MV-4-11 (cell line): ENCODE results near the gene FAAP100.

Experiments
- DNase-seq: peaks from one replicate; lab custom pipeline; 2025; lab: John Stamatoyannopoulos, UW

FAAP100 gene

DNA sequence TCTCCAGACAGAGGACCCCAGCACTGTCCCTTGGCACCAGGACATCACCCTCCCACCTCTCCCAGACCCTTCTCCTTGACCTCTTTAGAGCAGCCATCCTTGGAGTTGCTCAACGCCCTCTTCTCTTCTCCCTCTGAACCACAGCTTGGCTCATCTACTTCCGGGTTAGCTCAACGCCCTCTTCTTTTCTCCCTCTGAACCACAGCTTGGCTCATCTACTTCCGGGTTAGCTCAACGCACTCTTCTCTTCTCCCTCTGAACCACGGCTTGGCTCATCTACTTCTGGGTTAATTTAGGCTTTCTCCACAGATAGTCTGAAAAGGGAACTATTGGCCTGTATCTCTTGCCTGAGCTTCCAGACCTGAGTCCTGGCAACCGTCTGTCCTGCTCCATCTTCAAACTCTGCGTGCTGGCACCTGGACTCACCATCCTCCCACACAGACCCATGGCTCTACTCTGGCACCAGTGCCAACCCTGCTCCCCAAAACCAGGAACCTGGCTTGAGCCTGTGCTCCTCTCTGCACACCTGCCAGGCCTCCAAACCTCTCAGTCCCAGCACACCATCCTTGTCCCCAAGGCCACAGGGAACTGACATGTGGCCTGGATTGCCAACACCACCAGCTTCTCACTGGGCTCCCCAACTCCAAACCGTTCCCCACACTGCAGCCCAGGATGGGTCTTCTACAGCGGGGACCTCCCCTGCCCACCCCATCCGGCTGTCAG is 25.3 kb upstream of the FAAP100 start:
- peak; percentile 94 for DNase-seq

GRCh38 chr17:81576621-81577277 is 24.6 kb upstream of the FAAP100 start:
- DNase-seq: no peak

GRCh38 chr17:81575836-81576235 is 23.7 kb upstream of the FAAP100 start:
- DNase-seq: no peak

DNA sequence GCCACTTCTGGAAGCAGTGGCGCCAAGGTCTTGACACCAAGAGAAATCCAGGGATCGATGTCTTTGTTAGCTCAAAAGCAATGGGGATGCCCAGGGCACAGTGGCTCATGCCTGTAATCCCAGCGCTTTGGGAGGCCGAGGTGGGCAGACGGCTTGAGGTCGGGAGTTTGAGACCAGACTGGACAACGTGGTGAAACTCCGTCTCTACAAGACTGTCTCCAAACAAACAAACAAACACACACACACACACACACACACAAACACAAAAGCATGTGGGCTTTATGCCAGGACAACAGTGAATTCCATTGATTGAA is 22.4 kb upstream of the FAAP100 start:
- no peak for DNase-seq

DNA sequence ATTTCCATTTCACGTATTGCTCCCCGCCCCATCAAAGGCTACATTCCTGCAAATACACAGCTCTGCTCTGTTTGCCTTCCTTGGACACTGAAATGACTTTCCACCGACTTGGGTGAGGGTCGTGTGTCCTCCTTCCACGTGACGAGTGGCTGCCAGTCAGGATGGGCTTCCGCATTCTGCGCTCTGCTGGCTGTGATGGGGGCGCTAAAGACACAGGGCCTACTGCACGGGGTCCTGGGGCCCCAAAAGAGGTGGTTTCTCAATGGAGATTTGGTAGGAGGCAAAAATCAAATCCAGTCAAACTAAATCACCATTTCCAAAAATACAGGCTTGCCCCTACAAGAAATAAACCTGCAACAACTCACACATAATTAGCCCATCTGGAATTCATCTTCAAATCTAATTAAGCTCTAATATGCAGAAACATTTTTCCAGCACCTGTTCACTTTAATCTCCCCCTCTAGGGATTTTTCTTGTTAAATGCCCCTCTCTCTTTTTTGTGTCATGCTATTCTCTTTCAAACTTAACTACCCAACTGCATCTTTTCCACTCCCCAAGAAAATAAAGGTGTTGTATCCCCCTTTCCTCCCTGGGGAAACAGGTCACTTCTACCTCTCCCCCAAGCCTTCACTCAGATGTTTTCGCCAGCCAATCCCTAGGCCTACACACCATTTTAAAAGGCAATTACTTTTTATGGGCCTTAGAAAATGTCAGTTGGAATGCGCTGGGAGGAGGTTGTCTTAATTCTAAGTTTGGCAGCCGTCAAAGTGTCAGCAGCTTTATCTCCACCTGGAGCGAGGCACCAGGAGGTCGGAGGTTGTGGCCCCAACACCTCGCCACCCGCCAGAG is 21.9 kb upstream of the FAAP100 start:
- no peak for DNase-seq

DNA sequence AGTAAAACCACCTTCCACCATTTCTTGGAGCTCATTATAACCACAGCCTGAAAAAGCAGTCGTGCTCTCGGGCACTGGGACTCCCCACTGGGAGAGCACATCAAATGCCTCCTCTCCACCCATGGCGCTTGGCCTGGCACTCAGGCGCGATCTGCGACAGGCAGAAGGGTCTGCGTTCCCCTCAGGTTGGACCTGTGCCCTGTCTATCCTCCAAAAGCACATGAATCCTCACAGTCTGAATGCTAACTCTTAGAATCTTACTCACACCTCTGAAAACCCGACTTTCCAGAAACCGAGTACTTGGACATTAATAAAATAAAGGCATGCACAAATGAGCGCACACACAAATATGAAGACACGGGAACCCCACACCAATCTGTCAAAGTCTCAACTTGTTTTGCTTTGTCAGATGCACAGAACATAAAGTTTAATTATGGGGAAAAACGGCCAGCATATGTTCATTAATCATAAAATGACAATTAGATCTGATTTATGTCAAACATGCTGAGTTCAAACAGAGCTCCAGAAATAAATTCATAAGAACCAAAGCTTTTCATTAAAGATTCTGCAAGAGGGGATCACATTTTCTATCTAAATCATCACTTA is 20.5 kb upstream of the FAAP100 start:
- DNase-seq: no peak

DNA sequence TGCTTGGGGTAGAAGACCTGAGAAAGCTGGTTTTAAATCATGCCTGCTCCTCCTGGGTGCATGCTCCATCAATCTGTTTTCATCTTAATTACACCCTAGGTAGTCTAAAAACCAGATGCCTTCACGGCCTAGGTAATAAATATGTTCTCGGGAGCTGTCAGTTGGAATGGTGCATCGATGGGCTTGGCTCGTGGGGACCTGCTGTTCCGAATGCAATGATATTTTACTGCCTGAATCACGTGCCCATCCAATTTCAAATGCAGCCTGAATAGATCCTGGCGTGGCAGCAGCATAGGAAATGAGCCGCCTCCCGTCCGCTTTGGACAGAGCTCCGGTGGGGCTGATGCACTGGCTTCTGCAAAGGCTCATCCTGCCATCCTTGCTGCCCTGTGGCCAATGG is 18.8 kb upstream of the FAAP100 start:
- DNase-seq: no peak

DNA sequence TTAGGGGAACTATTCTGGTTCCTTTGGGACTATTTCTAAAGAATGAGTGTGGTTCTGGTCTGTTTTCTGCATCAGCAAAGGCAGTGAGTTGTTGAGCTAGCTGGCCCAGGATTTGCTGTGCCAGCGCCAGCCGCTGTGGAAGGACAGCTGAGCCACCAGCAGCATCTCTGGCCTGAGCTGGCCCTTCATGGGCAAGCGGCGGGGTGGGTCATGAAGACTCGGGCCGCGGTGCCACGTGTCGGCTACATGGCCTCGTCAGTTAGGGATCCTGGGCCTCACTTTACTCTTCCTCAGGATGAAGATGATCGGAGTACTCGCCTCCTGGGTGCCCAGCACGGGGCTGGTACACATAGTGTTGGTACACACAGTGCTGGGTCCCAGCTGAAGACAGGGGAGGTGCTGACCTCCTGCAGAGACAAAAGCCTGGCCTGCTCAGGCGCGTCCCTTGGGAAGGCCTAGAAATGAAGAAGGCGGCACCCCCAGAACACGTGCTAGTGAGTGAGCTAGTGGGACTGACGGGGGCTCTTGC is 17.9 kb upstream of the FAAP100 start:
- no peak for DNase-seq

DNA sequence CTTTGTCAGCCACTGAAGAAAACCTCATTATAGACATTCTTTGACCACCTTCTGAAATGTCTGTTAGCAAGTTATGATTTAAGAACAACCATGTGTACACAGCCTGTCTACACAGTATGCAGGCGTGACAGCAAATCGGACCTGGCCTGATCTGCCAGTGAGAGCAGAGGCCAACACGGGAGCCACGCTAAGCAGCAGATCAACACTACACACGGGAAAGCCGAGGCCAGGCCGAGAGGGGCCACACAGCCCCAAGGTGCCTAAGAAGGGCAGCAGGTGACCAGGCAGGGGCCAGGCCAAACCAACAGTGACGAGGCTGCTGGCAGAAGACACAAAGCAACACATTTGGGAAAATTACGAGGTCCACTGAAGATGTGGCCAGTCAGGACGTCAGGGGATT is 16.3 kb upstream of the FAAP100 start:
- no peak for DNase-seq

GRCh38 chr17:81567191-81567590 is 15.0 kb upstream of the FAAP100 start:
- DNase-seq: no peak

DNA sequence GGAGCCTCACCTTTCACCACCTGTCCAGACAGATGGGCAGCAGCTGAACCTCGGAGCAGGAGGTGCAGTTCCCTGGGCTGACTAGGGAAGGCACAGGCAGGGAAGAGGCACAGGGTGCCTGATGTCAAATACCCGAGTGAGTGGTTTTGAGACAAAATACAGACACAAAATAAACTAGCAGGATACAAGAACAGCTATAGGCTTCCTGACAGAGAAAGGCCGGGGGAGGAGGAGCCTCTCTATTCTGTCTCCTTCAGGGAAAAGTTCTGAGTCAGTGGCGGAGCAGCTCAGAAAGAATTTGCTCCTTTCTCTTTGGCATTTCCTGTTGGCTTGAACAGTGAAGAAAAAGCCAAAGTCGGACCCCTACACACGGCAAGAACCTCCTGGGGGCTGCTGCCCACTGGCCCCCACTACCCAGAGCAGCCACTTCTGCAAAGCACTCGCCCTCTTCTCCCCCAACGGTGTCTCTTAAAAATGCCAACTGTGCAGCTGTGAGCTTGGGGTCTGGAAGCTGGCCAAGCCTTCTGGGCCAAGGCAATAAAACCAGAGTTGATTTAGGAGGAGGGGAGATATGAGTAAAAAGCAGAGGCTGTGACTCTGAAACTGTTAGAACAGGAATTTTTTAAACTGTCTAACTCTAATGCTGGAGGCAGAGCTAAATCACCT is 14.4 kb upstream of the FAAP100 start:
- peak; percentile 90 for DNase-seq

- DNase-seq: no peak
These were observed 13.1 kb upstream of the FAAP100 start for GRCh38 chr17:81565231-81565630.

- DNase-seq: peak; percentile 54
These were observed 12.6 kb upstream of the FAAP100 start for GRCh38 chr17:81564778-81565177.

DNA sequence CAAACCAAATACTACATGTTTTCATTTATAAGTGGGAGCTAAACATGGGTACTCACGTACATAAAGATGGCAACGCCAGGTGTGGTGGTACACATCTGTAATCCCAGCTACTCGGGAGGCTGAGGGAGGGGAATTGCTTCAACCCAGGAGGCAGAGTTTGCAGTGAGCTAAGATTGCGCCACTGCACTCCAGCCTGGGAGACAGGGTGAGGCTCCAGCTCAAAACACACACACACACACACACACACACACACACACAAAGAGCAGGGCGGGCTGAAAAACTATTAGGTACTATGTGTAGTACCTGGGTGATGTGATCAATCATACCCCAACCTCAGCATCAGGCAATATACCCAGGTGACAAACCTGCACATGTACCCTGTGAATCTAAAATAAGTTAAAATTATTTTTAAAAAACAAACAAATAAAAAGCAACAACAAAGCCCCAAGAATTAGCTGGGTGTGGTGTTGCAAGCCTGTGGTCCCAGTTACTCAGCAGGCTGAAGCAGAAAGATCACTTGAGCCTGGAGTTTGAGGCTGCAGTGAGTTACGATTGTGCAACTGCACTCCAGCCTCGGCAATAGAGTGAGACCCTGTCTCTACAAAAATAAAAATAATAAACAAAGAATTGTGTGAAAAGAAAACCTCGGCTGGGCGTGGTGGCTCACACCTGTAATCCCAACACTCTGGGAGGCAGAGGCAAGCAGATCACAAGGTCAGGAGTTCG is 11.9 kb upstream of the FAAP100 start:
- DNase-seq: peak; percentile 92

DNA sequence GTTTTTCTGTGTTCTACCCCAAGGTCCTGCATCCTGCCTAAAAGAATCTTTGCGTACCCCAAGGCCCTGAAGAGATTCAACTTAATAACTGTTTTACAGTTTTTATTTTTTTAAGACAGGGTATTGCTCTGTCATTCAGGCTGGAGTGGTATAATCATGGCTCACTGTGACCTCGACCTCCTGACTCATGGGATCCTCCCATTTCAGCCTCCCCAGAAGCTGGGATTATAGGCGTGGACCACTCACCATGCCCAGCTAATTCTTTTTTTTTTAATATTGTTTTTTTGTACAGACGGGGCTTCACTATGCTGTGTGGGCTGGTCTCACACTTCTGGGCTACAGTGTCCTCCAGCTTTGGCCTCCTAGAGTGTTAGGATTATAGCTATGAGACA is 9.3 kb upstream of the FAAP100 start:
- DNase-seq: no peak

- peak; percentile 62 for DNase-seq
These were observed 7.0 kb upstream of the FAAP100 start for GRCh38 chr17:81558941-81559806.

- no peak for DNase-seq
These were observed 5.9 kb upstream of the FAAP100 start for GRCh38 chr17:81558115-81558468.

- no peak for DNase-seq
These were observed 5.3 kb upstream of the FAAP100 start for GRCh38 chr17:81557276-81558114.

DNA sequence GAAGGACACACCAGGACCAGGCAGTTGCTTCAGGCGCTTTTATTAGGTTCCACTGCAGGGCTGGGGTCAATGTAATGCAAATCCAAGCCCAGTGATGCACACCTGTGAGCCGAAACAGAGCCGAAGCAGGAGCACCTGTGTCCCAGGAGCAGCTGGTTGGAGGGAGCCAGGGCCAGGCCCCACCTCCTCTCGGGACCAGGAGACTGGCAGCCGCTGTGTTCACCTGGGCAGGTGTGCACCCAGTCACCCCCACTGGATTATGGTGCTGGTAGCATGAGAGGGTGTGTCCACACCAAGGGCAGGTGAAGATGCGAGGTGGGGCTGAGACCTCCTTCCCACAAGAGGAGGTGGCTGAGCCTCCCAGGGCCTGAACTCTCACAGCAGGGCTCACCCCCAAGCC is 4.7 kb upstream of the FAAP100 start:
- no peak for DNase-seq
